ENCODE results near the gene SLC5A6.

Gene SLC5A6

DNA sequence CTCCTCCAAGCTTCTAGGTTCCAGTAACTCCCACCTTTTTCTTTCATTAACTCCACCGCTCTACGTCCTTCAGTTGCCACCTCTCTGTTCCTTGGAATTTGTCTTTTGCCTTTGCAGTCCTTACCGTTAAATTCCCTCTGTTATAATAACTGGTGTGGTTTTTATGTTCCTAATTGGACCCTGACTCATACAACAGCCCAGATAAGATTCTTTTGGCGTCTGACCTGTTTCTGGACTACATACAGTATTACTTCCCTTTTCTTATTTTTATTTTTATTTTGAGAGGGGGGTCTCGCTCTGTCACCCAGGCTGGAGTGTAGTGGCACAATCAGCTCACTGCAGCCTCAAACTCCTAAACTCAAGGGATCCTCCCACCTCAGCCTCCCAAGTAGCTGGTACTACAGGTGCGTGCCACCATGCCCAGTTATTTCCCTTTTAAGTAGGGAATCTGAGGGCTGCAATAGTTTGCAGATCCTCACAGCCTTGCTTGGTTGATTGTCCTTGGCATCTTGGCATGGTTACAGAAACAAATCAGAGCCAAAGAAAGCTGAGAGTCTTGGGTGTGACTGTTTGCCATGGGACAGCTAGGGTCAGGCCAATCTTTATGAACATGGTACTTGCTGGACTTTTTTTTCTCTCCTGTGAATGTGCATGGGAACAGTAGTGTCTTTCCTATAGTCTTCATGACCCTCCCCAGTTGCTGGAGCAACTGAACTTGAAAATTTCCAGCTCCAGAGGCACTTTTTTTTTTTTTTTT is 41.3 kb downstream of the SLC5A6 start:
- DNase-seq: no peak

DNA sequence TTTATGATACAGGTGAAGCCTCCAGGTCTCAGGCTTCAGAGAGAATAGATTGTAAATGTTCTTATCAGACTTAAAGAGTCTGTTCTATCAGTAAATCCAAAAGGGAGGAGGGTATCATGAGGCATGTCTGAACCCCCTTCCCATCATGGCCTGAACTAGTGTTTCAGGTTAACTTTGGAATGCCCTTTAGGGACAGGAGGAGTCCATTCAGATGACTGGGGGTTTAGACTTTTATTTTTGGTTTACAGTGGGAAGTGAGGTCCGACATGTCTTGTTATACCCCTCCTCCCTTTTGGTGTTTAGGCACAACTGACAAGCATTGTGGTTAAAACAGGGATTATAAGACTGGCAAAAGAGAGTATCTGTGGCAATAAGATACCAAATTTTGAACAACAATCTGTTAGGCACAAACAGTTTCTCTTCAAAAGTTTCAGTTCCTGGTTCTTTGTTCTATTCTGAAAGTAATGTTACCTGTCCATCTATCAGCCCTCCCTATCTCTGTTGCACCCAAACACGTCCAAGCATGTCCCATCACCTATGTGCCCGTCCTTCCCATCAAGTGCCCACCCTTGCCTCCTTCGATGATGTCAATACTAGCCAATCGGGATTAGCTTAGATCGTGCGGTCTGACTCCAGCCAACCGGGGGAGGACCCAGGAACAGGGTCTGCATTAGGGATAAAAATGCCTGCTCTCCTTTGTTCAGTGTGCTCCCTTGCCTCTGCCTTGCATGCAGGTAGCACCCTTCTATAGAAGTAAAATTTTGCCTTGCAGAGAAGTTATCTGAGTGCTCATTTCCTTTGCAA is 46.9 kb downstream of the SLC5A6 start:
- DNase-seq: no peak

DNA sequence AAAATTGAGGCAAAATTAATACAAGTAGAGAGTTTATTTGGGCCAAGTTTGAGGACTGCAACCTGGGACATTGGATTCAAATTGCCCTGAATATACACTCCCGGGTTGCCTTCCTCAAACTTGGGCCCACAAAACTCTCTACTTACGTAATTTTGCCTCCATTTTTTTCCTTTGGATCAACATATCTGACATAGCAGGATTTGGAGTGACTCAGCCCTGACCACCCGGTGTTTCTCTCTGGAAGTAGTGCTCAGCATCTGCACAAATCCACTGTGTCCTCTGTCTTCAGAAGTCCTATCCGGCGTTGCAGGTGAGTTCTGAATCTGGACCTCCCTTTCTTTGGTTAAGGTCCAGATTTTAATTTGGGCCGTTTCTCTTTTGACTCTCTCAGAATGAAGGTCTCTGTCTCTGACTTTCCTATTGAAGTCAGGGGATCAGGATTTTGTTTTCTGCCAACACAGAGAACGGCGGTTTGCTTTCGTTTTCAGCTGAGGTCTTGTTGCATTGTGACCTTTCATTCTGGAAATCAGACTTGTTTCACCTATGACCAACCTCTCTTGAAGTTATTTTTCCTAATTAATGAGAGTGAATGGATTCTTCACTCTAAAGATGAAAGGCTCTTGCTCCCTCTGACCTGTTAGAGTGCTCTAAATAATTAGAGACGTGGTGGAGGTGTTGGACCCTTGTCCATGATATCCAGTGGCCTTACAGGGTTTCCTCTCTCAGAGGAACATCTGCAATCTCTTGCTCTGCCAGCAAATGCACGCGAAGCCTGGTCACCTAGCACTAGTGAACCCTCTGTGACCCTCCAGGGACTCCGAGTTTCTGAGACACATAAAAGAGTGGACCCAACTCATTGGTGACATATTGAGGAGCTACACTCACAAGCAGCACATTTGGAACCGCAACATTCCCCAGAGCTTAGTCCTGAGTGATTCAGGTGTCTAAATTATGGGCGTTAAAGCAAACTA is 49.6 kb downstream of the SLC5A6 start:
- DNase-seq: no peak

DNA sequence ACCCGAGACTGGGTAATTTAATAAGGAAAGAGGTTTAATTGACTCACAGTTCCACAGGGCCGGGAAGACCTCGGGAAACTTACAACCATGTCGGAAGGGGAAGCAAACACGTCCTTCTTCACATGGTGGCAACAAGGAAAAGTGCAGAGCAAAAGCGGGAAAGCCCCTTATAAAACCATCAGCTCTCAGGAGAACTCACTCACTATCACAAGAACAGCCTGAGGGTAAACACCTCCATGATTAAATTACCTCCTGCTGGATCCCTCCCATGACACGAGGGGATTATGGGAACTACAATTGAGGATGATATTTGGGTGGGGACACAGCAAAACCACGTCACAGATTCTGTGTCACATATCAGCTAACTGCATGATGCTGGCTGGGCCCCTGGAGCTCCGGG is 51.9 kb downstream of the SLC5A6 start:
- no peak for DNase-seq

DNA sequence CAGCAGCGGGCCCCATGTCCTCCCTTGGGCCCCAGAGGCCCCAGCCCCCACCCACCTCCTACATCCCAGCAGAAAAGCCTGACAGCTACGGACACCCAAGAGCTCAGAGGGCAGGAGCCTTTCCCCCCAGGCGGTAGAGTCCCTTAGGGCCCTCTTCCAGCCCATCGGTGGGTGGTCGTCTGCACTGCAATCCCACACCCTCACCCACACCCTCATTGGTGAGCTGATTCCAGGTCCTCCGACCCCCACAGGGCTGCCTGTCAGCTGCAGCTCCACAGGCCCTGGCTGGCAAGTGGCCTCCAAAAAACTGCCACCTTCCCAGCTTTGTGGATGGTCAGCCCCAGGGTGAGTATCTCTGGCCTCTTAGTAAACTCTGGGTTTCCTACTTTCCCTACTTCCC is 52.8 kb downstream of the SLC5A6 start:
- DNase-seq: no peak

DNA sequence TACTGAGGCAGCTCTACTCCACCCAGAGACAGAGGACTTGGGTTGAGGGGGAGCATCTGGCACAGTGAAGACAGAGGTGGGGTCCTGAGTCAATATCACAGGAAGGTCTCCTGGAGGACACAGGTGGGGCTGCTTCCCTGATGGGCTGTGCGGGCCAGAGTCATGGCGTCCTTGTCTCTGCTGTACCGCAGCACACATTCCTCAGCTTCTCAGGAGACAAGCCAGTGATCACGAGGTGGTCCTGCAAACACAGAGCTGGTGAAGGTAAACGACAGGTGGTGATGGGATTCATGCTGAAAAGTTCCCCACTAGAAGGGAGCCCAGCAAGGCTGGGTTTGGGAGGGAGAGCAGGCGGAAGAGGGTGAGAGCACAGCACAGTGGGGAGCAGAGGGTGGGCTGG is 53.6 kb downstream of the SLC5A6 start:
- no peak for DNase-seq

DNA sequence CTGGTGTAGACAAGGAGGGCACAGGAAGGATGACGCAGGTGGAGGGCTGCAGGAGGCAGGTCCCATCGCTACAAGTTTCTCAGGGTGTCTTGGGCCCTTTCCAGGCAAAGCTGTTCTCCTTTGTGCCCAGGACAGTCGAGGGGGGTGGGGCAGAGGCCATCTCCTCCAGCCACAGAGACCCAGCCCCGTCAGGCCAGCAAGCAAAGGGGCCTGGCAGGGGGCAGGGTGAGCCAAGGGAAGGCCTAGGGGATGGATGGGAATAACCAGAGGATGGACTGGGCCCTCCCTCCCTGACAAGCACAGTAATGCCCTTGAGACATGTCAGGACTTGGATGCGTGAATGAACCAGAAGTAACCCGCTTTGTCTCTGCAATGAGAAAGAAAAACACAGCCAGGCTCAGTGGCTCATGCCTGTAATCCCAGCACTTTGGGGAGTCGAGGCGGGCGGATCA is 57.0 kb downstream of the SLC5A6 start:
- no peak for DNase-seq

DNA sequence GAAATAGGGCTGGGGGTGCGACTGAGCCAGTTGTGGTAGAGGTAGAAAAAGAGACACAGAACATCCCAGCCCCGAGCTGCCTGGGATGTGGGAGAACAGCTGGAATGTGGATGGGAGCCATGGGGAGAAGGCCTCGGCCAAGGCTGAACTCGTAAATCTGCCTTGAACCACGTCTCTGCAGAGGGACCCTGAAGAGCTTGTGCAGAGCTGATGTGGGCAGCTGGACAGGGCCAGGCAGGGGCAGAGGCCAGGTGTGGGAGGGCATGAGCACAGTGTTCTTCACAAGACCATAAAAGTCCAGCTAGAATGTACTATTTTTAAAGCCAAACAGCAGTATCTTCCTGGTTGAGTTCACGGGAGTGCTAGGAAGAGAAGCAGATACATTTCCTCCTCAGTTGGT is 57.6 kb downstream of the SLC5A6 start:
- no peak for DNase-seq

DNA sequence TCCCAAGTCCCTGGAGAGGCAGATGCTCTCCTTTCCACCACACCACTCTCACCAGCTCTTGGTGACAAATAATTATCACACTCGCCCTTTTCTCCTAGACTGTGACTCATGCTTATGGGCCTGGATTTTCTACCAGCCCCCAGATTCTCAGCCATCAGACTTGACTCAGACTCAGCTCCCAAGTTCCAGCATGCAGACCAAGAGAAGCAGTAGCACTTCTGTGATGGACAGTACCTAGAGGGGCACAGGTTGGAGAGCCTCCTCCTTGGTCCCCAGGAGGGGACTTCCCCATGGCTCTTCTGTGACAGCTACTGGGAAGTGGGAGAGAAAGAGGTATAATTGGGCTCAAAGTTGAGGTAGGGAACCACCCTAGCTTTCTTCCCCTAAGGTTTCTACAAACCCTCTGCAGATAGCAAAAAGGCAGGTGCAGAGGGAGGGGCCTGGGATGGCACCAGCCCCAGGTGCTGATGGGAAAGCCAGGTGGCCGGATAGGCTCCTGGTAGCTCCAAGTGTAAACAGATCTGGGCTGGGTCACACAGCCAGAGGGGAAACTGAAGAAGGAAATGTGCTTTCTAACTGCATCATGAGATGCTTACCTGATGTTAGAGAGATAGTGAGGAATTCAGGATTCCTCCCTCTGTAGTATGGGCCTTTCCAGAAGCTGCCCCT is 59.1 kb downstream of the SLC5A6 start:
- no peak for DNase-seq

DNA sequence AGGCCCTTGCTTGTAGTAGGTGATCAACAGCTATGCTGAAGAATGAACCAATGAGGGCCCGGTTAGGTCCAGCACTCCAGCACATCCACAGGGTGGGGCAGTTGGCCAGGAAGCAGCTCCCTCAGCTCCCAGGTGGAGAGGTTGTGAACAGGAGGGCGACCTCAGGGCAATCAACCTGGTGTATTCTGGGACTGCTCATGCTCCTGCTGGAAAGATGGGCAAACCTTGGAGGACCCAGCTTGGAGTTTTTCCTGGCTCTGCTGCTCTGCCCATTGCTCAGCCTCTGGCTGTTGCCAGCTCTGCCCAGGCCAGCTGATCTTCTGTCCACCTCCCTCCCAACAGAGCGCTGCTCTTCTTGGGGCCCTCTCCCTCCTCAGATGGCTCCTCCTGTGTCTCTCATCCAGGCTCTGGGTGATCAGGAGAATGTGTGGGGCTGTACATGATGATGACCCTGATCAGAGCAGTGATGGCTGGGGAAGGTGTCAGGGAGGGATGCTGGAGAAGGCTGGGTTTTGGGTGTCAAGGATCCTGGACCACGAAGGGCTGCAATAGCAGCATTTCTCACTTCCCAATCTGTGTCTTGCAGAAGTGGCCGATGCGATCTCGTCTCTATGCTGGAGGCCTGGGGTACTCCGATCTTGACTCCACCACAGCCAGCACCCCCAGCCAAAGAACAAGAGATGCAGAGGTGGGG is 59.8 kb downstream of the SLC5A6 start:
- no peak for DNase-seq

DNA sequence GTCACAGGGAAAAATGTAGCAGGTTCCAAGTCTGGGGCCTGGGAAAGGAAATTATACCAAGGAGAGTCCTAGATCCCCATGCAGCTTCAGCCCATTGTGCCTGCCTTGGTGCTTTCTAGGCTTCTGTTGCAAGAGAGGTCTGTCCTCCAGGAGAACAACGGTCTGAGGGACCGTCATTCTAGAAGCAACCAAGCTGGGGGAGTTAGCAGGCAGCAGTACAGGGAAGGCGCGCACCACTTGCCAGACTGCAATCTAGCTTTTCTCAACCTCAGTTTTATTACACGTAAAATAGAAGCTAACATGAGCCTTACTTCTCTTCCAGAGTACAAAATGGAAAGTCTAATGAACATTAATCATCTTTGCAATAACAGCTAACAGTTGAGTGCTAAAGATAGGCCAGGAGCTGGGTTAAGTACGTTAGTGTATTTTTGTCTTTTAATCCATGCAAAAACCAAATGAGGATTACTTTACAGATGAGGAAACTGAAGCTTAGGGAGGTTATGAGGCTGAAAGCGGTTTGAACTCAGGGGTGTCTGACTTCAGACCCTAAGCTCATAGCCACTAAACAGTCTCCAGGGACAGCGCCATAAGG is 61.3 kb downstream of the SLC5A6 start:
- no peak for DNase-seq

Measured in activated effector memory CD4-positive, alpha-beta T cell treated with anti-CD3 and anti-CD28 coated beads, Interleukin-2, amount 50 U/mL, for 16 hours (primary cell).